ENCODE results near the gene CDC42SE2.

The CDC42SE2 gene

GRCh38 chr5:131353991-131354390, 90.1 kb downstream of the CDC42SE2 start:
- no peak for DNase-seq (ENCODE audit: low read depth)
- H3K4me3 ChIP-seq (ENCODE audit: low read depth, low read length) = no peak overlapping the region
- TF ChIP-seq, protein P1, sequence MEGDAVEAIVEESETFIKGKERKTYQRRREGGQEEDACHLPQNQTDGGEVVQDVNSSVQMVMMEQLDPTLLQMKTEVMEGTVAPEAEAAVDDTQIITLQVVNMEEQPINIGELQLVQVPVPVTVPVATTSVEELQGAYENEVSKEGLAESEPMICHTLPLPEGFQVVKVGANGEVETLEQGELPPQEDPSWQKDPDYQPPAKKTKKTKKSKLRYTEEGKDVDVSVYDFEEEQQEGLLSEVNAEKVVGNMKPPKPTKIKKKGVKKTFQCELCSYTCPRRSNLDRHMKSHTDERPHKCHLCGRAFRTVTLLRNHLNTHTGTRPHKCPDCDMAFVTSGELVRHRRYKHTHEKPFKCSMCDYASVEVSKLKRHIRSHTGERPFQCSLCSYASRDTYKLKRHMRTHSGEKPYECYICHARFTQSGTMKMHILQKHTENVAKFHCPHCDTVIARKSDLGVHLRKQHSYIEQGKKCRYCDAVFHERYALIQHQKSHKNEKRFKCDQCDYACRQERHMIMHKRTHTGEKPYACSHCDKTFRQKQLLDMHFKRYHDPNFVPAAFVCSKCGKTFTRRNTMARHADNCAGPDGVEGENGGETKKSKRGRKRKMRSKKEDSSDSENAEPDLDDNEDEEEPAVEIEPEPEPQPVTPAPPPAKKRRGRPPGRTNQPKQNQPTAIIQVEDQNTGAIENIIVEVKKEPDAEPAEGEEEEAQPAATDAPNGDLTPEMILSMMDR (conservative IDR thresholded peaks at IDR 0.05; ENCODE audit: low read depth, low read length) = no peak

GRCh38 chr5:131355971-131356528, 92.2 kb downstream of the CDC42SE2 start:
- H3K4me3 ChIP-seq (ENCODE audit: low read depth, low read length) = no peak overlapping the region
- TF ChIP-seq, protein P1 (conservative IDR thresholded peaks at IDR 0.05; ENCODE audit: low read depth, low read length) = no peak
- DNase-seq (ENCODE audit: low read depth) = peak; percentile 78

DNA sequence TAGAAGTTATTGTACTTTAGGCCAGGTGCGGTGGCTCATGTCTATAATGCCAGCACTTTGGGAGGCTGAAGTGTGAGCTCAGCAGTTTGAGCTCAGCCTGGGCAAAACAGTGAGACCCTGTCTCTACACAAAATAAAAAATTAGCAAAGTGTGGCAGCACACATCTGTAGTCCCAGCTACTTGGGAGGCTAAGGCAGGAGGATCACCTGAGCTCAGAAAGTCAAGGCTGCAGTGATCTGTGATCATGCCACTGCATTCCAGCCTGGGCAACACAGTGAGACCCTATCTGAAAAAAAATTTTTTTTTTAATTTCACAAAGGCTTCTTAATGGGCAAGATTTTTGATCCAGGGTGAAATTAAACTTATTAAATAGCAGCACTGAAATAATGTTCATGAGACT, 92.8 kb downstream of the CDC42SE2 start:
- TF ChIP-seq, protein P1 (conservative IDR thresholded peaks at IDR 0.05; ENCODE audit: low read depth, low read length) = no peak
- H3K4me3 ChIP-seq (ENCODE audit: low read depth, low read length) = no peak overlapping the region
- no peak for DNase-seq (ENCODE audit: low read depth)

DNA sequence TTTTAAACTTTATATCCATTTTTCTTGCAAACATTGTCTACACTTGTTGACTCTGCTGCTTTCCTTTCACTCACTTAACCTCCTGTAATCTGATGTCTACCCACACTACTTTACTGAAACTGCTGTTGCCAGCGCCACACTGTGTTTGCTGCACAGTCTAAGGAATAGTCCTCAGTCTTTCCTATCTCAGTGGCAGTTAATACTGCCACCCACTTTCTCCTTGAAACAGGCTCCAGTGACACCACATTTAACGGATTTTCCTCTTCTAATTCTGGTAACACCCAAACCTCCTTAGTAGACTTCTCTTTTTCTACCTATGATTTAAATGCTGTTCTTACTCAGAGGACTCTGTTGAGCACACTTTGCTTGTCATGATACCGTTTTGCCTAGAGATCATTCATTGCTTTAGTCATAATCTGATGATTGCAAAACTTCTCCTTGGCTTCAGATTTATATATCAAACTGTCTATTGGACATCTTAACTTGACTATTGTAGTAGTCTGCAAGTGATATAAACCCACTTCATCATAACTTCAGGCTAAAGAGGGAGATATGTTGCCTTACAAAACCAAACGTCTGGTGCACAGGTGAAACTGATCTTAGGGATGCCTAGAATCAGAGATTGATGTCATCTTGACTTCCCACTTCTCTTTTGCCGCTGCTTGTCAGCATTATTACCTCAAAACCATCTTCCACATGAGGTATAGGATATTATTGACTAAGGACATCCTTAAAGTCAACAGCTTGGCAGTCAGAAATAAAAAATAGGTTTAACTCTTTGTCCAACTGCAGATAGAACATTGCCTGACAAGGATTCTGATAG, 94.1 kb downstream of the CDC42SE2 start:
- H3K4me3 ChIP-seq (ENCODE audit: low read depth, low read length) = no peak overlapping the region
- TF ChIP-seq, protein P1 (conservative IDR thresholded peaks at IDR 0.05; ENCODE audit: low read depth, low read length) = no peak
- DNase-seq (ENCODE audit: low read depth) = no peak

DNA sequence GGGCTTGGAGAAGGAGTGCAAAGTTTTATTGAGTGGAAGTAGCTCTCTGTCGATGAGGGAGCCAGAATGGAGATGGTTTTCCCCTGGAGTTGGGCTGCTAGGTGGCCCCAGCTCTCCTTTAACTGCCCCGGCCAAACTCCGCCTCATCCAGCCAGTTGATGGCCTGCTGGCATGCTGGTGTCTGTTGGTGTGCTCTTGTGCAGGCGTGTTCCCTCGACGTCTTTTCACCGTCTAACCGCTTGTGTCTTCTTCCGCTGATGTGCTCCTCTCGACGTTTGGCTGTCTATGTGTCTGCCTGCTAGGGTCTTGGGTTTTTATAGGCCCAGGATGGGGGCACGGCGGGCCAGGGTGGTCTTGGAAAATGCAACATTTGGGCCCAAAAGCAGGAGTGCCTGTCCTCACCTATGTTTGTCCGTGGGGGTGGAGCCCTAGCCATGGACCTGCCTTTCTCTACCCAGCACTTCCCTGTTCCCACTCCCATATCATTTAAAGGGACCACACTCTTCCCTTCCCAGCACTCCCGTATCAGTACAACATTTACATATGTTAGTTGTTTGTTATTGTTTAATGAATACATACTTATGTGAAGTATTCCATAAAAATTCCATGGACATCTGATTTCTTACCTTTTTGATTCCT, 97.9 kb downstream of the CDC42SE2 start:
- DNase-seq (ENCODE audit: low read depth) = no peak
- TF ChIP-seq, protein P1 (conservative IDR thresholded peaks at IDR 0.05; ENCODE audit: low read depth, low read length) = no peak
- H3K4me3 ChIP-seq (ENCODE audit: low read depth, low read length) = no peak overlapping the region

GRCh38 chr5:131363811-131364506, 100.1 kb downstream of the CDC42SE2 start:
- DNase-seq (ENCODE audit: low read depth) = no peak
- TF ChIP-seq, protein P1 (conservative IDR thresholded peaks at IDR 0.05; ENCODE audit: low read depth, low read length) = no peak
- H3K4me3 ChIP-seq (ENCODE audit: low read depth, low read length) = no peak overlapping the region

Data from choroid plexus epithelial cell (primary cell).